H9 (cell line): ENCODE results near the gene NEK7. TPM values are rescaled to one million over a fixed set of nuclear protein-coding genes. Genes with fewer than 3 reads are reported as not detected.

Experiments
- DNase-seq: peaks from one replicate; pipeline ENCODE4 v3.0.0-alpha.2; 2017
- H2AFZ ChIP-seq: one replicate; pipeline ENCODE4 v1.6.1; 2013; ENCODE audit warnings: mild to moderate bottlenecking, low read length, control low read depth, moderate library complexity
- H2AK5ac ChIP-seq: 2 replicates; pipeline ENCODE4 v1.6.1; 2013; ENCODE audit warnings: low read length, control low read depth, mixed read lengths; ENCODE audit not compliant: insufficient read length
- H2BK120ac ChIP-seq: one replicate; pipeline ENCODE4 v1.6.1; 2013; ENCODE audit warnings: low read depth, mild to moderate bottlenecking, low read length, control low read depth, inconsistent platforms; ENCODE audit not compliant: poor library complexity, severe bottlenecking
- H2BK12ac ChIP-seq: 2 replicates; pipeline ENCODE4 v1.6.1; 2013; ENCODE audit warnings: low read length, control low read depth, mixed read lengths, low read depth; ENCODE audit not compliant: insufficient read length
- H2BK15ac ChIP-seq: 2 replicates; pipeline ENCODE4 v1.6.1; 2013; ENCODE audit warnings: low read depth, low read length, control low read depth
- H2BK20ac ChIP-seq: one replicate; pipeline ENCODE4 v1.6.1; 2013; ENCODE audit warnings: low read depth, mild to moderate bottlenecking, low read length, control low read depth, inconsistent platforms; ENCODE audit not compliant: poor library complexity, severe bottlenecking
- H2BK5ac ChIP-seq: 2 replicates; pipeline ENCODE4 v1.6.1; 2013; ENCODE audit warnings: low read length, control low read depth, mixed read lengths; ENCODE audit not compliant: insufficient read length
- H3K14ac ChIP-seq: 2 replicates; pipeline ENCODE4 v1.6.1; 2013; ENCODE audit warnings: low read length, control low read depth; ENCODE audit not compliant: insufficient read depth
- H3K18ac ChIP-seq: 2 replicates; pipeline ENCODE4 v1.6.1; 2013; ENCODE audit warnings: low read depth, mild to moderate bottlenecking, mixed read lengths, low read length, control low read depth; ENCODE audit not compliant: insufficient read length
- H3K23ac ChIP-seq: 2 replicates; pipeline ENCODE4 v1.6.1; 2013; ENCODE audit warnings: low read length, control low read depth, mixed read lengths, low read depth; ENCODE audit not compliant: insufficient read length
- H3K23me2 ChIP-seq: 2 replicates; pipeline ENCODE4 v1.6.1; 2013; ENCODE audit warnings: low read depth, mild to moderate bottlenecking, mixed read lengths, low read length, control low read depth; ENCODE audit not compliant: insufficient read length, poor library complexity, severe bottlenecking
- H3K27ac ChIP-seq: 2 replicates; pipeline ENCODE4 v1.5.1; 2013; ENCODE audit warnings: low read length, control low read depth, mixed read lengths, low read depth; ENCODE audit not compliant: insufficient read length
- H3K27me3 ChIP-seq: 2 replicates; pipeline ENCODE4 v1.6.1; 2013; ENCODE audit warnings: low read length, control low read depth, inconsistent platforms; ENCODE audit not compliant: insufficient read depth
- H3K4ac ChIP-seq: 2 replicates; pipeline ENCODE4 v1.6.1; 2013; ENCODE audit warnings: low read depth, mild to moderate bottlenecking, control low read depth, inconsistent platforms, low read length, moderate library complexity
- H3K4me1 ChIP-seq: 2 replicates; pipeline ENCODE4 v1.6.1; 2013; ENCODE audit warnings: low read length, control low read depth, inconsistent platforms; ENCODE audit not compliant: insufficient read depth
- H3K4me2 ChIP-seq: 2 replicates; pipeline ENCODE4 v1.6.1; 2013; ENCODE audit warnings: low read length, control low read depth, mixed read lengths; ENCODE audit not compliant: insufficient read length, insufficient read depth
- H3K56ac ChIP-seq: 2 replicates; pipeline ENCODE4 v1.6.1; 2013; ENCODE audit warnings: low read depth, mild to moderate bottlenecking, mixed read lengths, low read length, control low read depth; ENCODE audit not compliant: insufficient read length
- H3K79me1 ChIP-seq: 2 replicates; pipeline ENCODE4 v1.6.1; 2013; ENCODE audit warnings: low read depth, mild to moderate bottlenecking, moderate library complexity, low read length, control low read depth, inconsistent platforms; ENCODE audit not compliant: insufficient read depth, poor library complexity, severe bottlenecking
- H3K79me2 ChIP-seq: 2 replicates; pipeline ENCODE4 v1.6.1; 2013; ENCODE audit warnings: low read length, control low read depth, inconsistent platforms; ENCODE audit not compliant: insufficient read depth
- H3K9ac ChIP-seq: 2 replicates; pipeline ENCODE4 v1.6.1; 2013; ENCODE audit warnings: low read length, control low read depth, mixed read lengths; ENCODE audit not compliant: insufficient read length; ENCODE audit errors: extremely low read depth
- H3K9me3 ChIP-seq: one replicate; pipeline ENCODE4 v1.6.1; 2013; ENCODE audit warnings: low read depth, low read length, inconsistent platforms; ENCODE audit not compliant: control insufficient read depth
- H3T11ph ChIP-seq: one replicate; pipeline ENCODE4 v1.6.1; 2013; ENCODE audit warnings: mild to moderate bottlenecking, low read length, control low read depth, inconsistent platforms
- H4K20me1 ChIP-seq: one replicate; pipeline ENCODE4 v1.6.1; 2013; ENCODE audit not compliant: control insufficient read depth, insufficient read length, insufficient read depth
- H4K5ac ChIP-seq: 2 replicates; pipeline ENCODE4 v1.6.1; 2013; ENCODE audit warnings: low read depth, mild to moderate bottlenecking, mixed read lengths, low read length, control low read depth; ENCODE audit not compliant: insufficient read length
- H4K8ac ChIP-seq: replicated peaks from 2 replicates; pipeline ENCODE4 v1.6.1; 2013; ENCODE audit warnings: low read length, control low read depth, mixed read lengths, low read depth; ENCODE audit not compliant: insufficient read length
- H4K91ac ChIP-seq: 2 replicates; pipeline ENCODE4 v1.6.1; 2013; ENCODE audit warnings: low read depth, mild to moderate bottlenecking, moderate library complexity, mixed read lengths, low read length, control low read depth; ENCODE audit not compliant: insufficient read length
- H3K27ac Mint-ChIP-seq, 3 experiments: 2 replicates in 2 of 3; 3 replicates in 1 of 3; pipeline ENCODE4 v1.8.0; 2020 to 2021; ENCODE audit warnings: mixed read lengths in 3 of 3, mild to moderate bottlenecking in 1 of 3, moderate library complexity in 1 of 3
- H3K27me3 Mint-ChIP-seq: 2 replicates; pipeline ENCODE4 v1.8.0; 2021; ENCODE audit warnings: low read depth, mild to moderate bottlenecking, moderate library complexity, mixed read lengths
- H3K36me3 Mint-ChIP-seq, 3 experiments: 2 replicates in 2 of 3; 3 replicates in 1 of 3; pipeline ENCODE4 v1.8.0; 2020 to 2021; ENCODE audit warnings: low read depth in 3 of 3, mixed read lengths in 3 of 3; ENCODE audit not compliant: insufficient read depth in 1 of 3
- H3K4me1 Mint-ChIP-seq, 2 experiments: 2 replicates each; pipeline ENCODE4 v1.8.0; 2020; ENCODE audit warnings: mixed read lengths in 2 of 2
- H3K4me3 Mint-ChIP-seq, 2 experiments: 2 replicates in 1 of 2; 3 replicates in 1 of 2; pipeline ENCODE4 v1.8.0; 2020 to 2021; ENCODE audit warnings: mild to moderate bottlenecking in 2 of 2, mixed read lengths in 2 of 2, moderate library complexity in 1 of 2
- H3K9me3 Mint-ChIP-seq, 2 experiments: 2 replicates in 1 of 2; 3 replicates in 1 of 2; pipeline ENCODE4 v1.8.0; 2020; ENCODE audit warnings: mild to moderate bottlenecking in 2 of 2, mixed read lengths in 2 of 2, moderate library complexity in 1 of 2
- CTCF ChIP-seq: fragments of 200-600 bp; sonication (generic); conservative IDR thresholded peaks from 3 replicates; pipeline ENCODE4 v1.8.0; 2021; ENCODE audit warnings: antibody characterized with exemption, mild to moderate bottlenecking
- WGBS: extraction: QIAGEN DNeasy Blood & Tissue Kit; methylation state at CpG from one replicate; pipeline ENCODE4 v1.1.7; 2013; ENCODE audit warnings: missing lambda C conversion rate, low lambda C conversion rate, mixed read lengths; ENCODE audit not compliant: insufficient read length; ENCODE audit errors: extremely low coverage; 5-methylcytosine and 5-hydroxymethylcytosine counted together
- total RNA-seq: library from RNA; stranded (reverse); gene quantifications from 2 replicates; pipeline ENCODE4 v1.2.1, GENCODE V29; 2021

The NEK7 gene
- total RNA-seq, 1 experiment from 2014 or later: 9.6 TPM

GRCh38 chr1:198151688-198152087 lies 5.1 kb upstream of the NEK7 start:
- H3K79me2 ChIP-seq: no peaks in the 10 kb centered on the region
- H3K18ac ChIP-seq: no peak overlapping the region
- H2BK20ac ChIP-seq: no peak overlapping the region
- peaks cover 2 to 3% of the 10 kb centered on the region in 2 experiments; a peak in 2 of 4 replicates for H3K4me1 Mint-ChIP-seq
- no CpG with 5 or more reads among the region's 2 CpGs for WGBS
- H2AFZ ChIP-seq: no peak overlapping the region
- H2BK12ac ChIP-seq: no peak overlapping the region
- TF ChIP-seq CTCF: no peak
- no peak overlapping the region for H2BK120ac ChIP-seq
- H4K91ac ChIP-seq: no peak overlapping the region
- no peaks in the 10 kb centered on the region for H3K9me3 ChIP-seq
- no peak overlapping the region for H3K9ac ChIP-seq
- H3K9me3 Mint-ChIP-seq: no peaks in the 10 kb centered on the region
- H3K4me2 ChIP-seq: no peak overlapping the region
- H2BK5ac ChIP-seq: no peak overlapping the region
- H3K56ac ChIP-seq: no peak overlapping the region
- no peak overlapping the region for H2BK15ac ChIP-seq
- H3K36me3 Mint-ChIP-seq: no peaks in the 10 kb centered on the region
- no peak overlapping the region for H3K23ac ChIP-seq
- H3K23me2 ChIP-seq: no peaks in the 10 kb centered on the region
- no peak overlapping the region for H3T11ph ChIP-seq
- no peak overlapping the region for H3K4me3 Mint-ChIP-seq
- H3K27ac ChIP-seq: no peak overlapping the region
- no peak for DNase-seq
- H2AK5ac ChIP-seq: no peak overlapping the region
- no peaks in the 10 kb centered on the region for H3K27me3 Mint-ChIP-seq
- no peaks in the 10 kb centered on the region for H4K20me1 ChIP-seq
- H4K8ac ChIP-seq: no peak overlapping the region
- H4K5ac ChIP-seq: no peak overlapping the region
- no peaks in the 10 kb centered on the region for H3K27me3 ChIP-seq
- H3K4ac ChIP-seq: no peak overlapping the region
- H3K14ac ChIP-seq: no peak overlapping the region
- H3K4me1 ChIP-seq: no peaks in the 10 kb centered on the region; the same call in 1 of the 2 replicates
- no peaks in the 10 kb centered on the region for H3K79me1 ChIP-seq
- no peak overlapping the region for H3K27ac Mint-ChIP-seq
